Sigmoid colon (tissue), 7 donors: Measurements from ENCODE around the gene TBC1D22A. TPM values are rescaled to one million over a fixed set of nuclear protein-coding genes. Genes with fewer than 3 reads are reported as not detected.

Experiments used
- DNase-seq: peaks from one replicate; pipeline ENCODE4 v3.0.0-alpha.2; 2019
- H3K27ac ChIP-seq, 4 donors: fragments of 200-600 bp; sonication (generic); one replicate each; pipeline ENCODE4 v1.5.1; 2016 to 2019; ENCODE audit warnings: mild to moderate bottlenecking in 1 of 4
- H3K27me3 ChIP-seq, 3 donors: fragments of 200-600 bp; sonication (generic); one replicate each; pipeline ENCODE4 v1.5.1; 2019; ENCODE audit warnings: mild to moderate bottlenecking in 1 of 3
- H3K36me3 ChIP-seq, 4 donors: fragments of 200-600 bp; sonication (generic); one replicate each; pipeline ENCODE4 v1.5.1; 2016 to 2019
- H3K4me1 ChIP-seq, 4 donors: fragments of 200-600 bp; sonication (generic); one replicate each; pipeline ENCODE4 v1.5.1; 2017 to 2019
- H3K4me3 ChIP-seq, 4 donors: fragments of 200-600 bp; sonication (generic); one replicate each; pipeline ENCODE4 v1.5.1; 2017 to 2019; ENCODE audit warnings: mild to moderate bottlenecking in 2 of 4, moderate library complexity in 1 of 4
- H3K9me3 ChIP-seq, 4 donors: fragments of 200-600 bp in 3 of 4; sonication (generic) in 3 of 4; one replicate each; pipeline versions ENCODE4 v1.5.1 to v1.6.1; 2013 to 2019
- EP300 ChIP-seq, 4 donors: sonication (generic); formaldehyde crosslinking; IDR thresholded peaks; one replicate each; pipeline ENCODE4 v1.6.1; 2017; ENCODE audit warnings: antibody characterized with exemption in 4 of 4
- POLR2A ChIP-seq, 2 donors: fragments of 450-650 bp; IDR thresholded peaks; one replicate each; pipeline ENCODE4 v1.6.1; 2016; ENCODE audit warnings: antibody characterized with exemption in 2 of 2, mild to moderate bottlenecking in 2 of 2, moderate library complexity in 2 of 2
- POLR2AphosphoS5 ChIP-seq, 4 donors: sonication (generic); formaldehyde crosslinking; IDR thresholded peaks; one replicate each; pipeline ENCODE4 v1.6.1; 2017; ENCODE audit warnings: antibody characterized with exemption in 4 of 4
- WGBS, 2 donors: extraction: QIAGEN DNeasy Blood & Tissue Kit; methylation state at CpG; one replicate each; pipeline ENCODE4 v1.1.7; 2013; 5-methylcytosine and 5-hydroxymethylcytosine counted together
- intact Hi-C: fragments of 100-400 bp; cut with DNase I; formaldehyde crosslinking; loops from one replicate; pipeline ENCODE4 v1.15.1; 2023
- polyA plus RNA-seq, 3 donors: library from polyadenylated mRNA; stranded (reverse); fragments of 200-250 nt; gene quantifications; one replicate each; pipeline ENCODE4 v1.2.3, GENCODE V29; 2013
- total RNA-seq, 4 donors: library from RNA; depleted of rRNA; stranded (reverse); fragments of >200 nt; gene quantifications; one replicate each; pipeline ENCODE4 v1.1.0, GENCODE V29; 2016
- TF ChIP-seq, protein P1 (sequence below), 4 experiments: fragments of 450-650 bp in 3 of 4; fragments of 200-600 bp in 1 of 4; IDR thresholded peaks; one replicate each; pipeline ENCODE4 v1.5.1; 2016 to 2019; ENCODE audit warnings: antibody characterized with exemption in 4 of 4, mild to moderate bottlenecking in 3 of 4, moderate library complexity in 2 of 4
- donor health status: healthy with polysubstance abuse.
- donor health status: Bipolar disorder and iron deficiency.
- donor health status: healthy.

TBC1D22A gene
- total and polyA plus RNA-seq, 7 donors: 13.6 to 34.6 (median 14.3) TPM

DNA sequence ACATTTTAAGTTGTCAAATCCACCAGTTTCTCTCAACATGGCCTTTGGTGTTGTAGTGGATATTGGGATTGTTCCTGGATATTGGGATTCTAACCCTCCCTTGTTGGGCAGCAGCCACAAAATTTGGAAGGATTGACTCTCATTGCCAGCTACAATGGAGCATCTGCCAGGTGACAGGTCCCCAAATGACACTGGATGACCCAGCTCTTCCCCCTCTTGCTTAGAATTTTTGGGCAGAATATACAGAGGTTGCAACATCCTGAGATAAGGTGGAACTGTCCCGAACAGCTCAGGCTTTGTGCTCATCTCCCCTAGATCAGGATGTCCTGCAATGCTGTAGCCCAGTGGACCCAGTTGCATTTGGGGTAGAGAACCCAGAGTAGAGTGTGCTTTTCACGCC lies 5.3 kb upstream of the TBC1D22A start:
- no peaks in the 10 kb centered on the region for H3K9me3 ChIP-seq
- peaks cover 0 to 34% (median 23%) of the 10 kb centered on the region in 4 donors for H3K4me1 ChIP-seq
- TF ChIP-seq POLR2AphosphoS5 (IDR thresholded peaks at IDR 0.05): no peak
- TF ChIP-seq EP300 (IDR thresholded peaks at IDR 0.05): no peak
- TF ChIP-seq, protein P1, sequence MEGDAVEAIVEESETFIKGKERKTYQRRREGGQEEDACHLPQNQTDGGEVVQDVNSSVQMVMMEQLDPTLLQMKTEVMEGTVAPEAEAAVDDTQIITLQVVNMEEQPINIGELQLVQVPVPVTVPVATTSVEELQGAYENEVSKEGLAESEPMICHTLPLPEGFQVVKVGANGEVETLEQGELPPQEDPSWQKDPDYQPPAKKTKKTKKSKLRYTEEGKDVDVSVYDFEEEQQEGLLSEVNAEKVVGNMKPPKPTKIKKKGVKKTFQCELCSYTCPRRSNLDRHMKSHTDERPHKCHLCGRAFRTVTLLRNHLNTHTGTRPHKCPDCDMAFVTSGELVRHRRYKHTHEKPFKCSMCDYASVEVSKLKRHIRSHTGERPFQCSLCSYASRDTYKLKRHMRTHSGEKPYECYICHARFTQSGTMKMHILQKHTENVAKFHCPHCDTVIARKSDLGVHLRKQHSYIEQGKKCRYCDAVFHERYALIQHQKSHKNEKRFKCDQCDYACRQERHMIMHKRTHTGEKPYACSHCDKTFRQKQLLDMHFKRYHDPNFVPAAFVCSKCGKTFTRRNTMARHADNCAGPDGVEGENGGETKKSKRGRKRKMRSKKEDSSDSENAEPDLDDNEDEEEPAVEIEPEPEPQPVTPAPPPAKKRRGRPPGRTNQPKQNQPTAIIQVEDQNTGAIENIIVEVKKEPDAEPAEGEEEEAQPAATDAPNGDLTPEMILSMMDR (IDR thresholded peaks at IDR 0.05): no peak
- TF ChIP-seq POLR2A (IDR thresholded peaks at IDR 0.05): no peak
- H3K36me3 ChIP-seq: no peaks in the 10 kb centered on the region
- H3K27ac ChIP-seq: no peak overlapping the region
- no peak overlapping the region for H3K4me3 ChIP-seq
- 93 to 94% methylated on average over 2 of the region's 2 CpGs for WGBS, 2 donors
- DNase-seq: no peak
- intact Hi-C loops: no loop called here
- no peaks in the 10 kb centered on the region for H3K27me3 ChIP-seq

DNA sequence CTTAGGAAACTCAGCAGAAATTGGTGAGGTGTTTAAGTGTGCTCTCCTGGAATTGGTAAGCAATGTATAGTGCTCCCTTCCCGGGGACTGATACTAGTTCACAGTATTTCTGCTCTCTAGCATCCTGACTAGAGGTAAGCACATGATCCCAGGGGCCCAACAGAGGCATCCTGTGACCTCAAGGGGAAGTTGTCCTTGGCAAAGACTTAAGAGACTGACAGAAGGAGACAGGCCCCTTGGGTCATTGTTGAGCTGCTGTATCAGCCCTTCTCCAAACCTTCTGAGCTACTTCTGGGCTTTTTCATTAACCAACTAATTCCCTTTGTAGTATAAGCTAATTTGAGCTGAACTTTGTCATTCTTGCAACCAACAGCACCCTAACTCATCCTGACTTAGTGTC lies 4.3 kb upstream of the TBC1D22A start:
- WGBS, 2 donors: 75 to 89% methylated on average over 1 of the region's 1 CpG
- Histone ChIP-seq H3K4me1 (peaks cover 0 to 31% (median 22%) of the 10 kb centered on the region in 4 donors), H3K9me3 (no peaks in the 10 kb centered on the region), H3K27ac (no peak overlapping the region), H3K27me3 (no peaks in the 10 kb centered on the region), H3K36me3 (no peaks in the 10 kb centered on the region), H3K4me3 (no peak overlapping the region)
- intact Hi-C loops: no loop called here
- DNase-seq: no peak
- TF ChIP-seq, protein P1 (IDR thresholded peaks at IDR 0.05): no peak
- no peak for TF ChIP-seq POLR2A (IDR thresholded peaks at IDR 0.05)
- TF ChIP-seq EP300 (IDR thresholded peaks at IDR 0.05): no peak
- no peak for TF ChIP-seq POLR2AphosphoS5 (IDR thresholded peaks at IDR 0.05)

DNA sequence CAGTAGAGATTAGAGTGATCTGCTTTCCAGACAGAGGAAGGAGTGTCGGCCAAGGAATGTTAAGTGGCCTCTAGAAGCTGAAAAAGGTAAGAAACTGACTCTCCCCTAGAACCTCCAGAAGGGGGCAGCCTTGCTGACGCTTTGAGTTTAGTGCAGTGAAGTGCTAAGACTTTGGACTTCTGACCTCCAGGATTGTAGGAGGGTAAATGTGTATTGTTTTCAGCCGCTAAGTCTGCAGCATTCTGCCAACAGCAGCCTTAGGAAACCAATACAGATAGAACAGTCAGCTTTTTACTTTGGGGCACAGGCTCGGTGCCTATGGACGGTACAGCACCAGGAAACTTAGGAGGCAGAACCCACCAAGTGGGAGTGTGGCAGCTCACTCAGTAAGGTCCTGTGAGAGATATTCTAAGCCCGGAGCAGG lies 3.6 kb upstream of the TBC1D22A start:
- H3K4me1 ChIP-seq: peaks cover 0 to 31% (median 23%) of the 10 kb centered on the region in 4 donors
- intact Hi-C loops: no loop called here
- H3K27ac ChIP-seq: no peak overlapping the region
- no peaks in the 10 kb centered on the region for H3K36me3 ChIP-seq
- WGBS, 2 donors: 16 to 47% methylated on average over 6 of the region's 6 CpGs
- H3K27me3 ChIP-seq: no peaks in the 10 kb centered on the region
- H3K4me3 ChIP-seq: no peak overlapping the region
- TF ChIP-seq, protein P1 (IDR thresholded peaks at IDR 0.05): peak in 3 of 4 experiments; percentile 35 to 56 (median 46)
- TF ChIP-seq POLR2AphosphoS5 (IDR thresholded peaks at IDR 0.05): no peak
- no peak for DNase-seq
- no peaks in the 10 kb centered on the region for H3K9me3 ChIP-seq

DNA sequence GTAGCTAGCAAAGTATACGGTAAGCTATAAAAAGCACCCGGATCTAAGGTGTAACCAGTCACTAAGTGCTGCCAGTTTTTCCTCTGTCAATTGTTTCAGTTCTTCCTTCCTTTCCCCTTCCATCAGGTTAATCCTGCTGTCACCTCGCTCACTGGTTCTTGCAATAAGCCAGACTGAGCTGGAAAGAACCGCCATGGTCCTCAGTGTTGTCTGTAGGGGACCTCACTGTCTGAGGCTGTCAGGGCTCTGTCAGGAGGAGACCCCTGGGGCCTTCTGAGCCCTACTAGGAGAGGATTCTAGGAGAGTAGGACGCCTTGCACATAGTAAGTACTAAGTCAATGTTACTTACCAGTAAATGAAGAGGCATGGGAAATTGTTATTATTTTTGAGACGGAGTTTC lies 1.4 kb upstream of the TBC1D22A start:
- no peak for DNase-seq
- Histone ChIP-seq H3K27ac (no peak overlapping the region), H3K9me3 (no peaks in the 10 kb centered on the region), H3K4me1 (peaks cover 0 to 24% (median 19%) of the 10 kb centered on the region in 4 donors), H3K36me3 (no peaks in the 10 kb centered on the region), H3K27me3 (no peaks in the 10 kb centered on the region), H3K4me3 (no peak overlapping the region)
- TF ChIP-seq EP300 (IDR thresholded peaks at IDR 0.05) (no peak), POLR2A (IDR thresholded peaks at IDR 0.05) (no peak), POLR2AphosphoS5 (IDR thresholded peaks at IDR 0.05) (no peak)
- TF ChIP-seq, protein P1 (IDR thresholded peaks at IDR 0.05): no peak
- 73 to 85% methylated on average over 6 of the region's 6 CpGs for WGBS, 2 donors
- intact Hi-C loops: loop anchor here (10.0 kb wide), 1 partner anchor 766 kb away; no protein-coding TSS in a partner anchor
